HL-60 (cell line): Measurements from ENCODE around the gene NKD1.

ENCODE experiments used
- DNase-seq, 2 experiments: peaks; one replicate each; pipeline ENCODE4 v3.0.0-alpha.2; 2010 to 2020; ENCODE audit warnings: low read depth in 1 of 2, low spot score in 1 of 2
- H3K27ac ChIP-seq: fragments of 250-450 bp; sonication (Bioruptor Pico); replicated peaks from 2 replicates; pipeline ENCODE4 v1.5.1; 2020; ENCODE audit warnings: mild to moderate bottlenecking, moderate library complexity
- H3K27me3 ChIP-seq: fragments of 250-450 bp; sonication (Bioruptor Pico); 2 replicates; pipeline ENCODE4 v1.5.1; 2021; ENCODE audit warnings: mild to moderate bottlenecking, moderate library complexity; ENCODE audit not compliant: insufficient read depth, poor library complexity, severe bottlenecking
- H3K4me3 ChIP-seq: replicated peaks from 2 replicates; pipeline ENCODE4 v1.5.1; 2011; ENCODE audit warnings: mild to moderate bottlenecking, control low read depth, low read length; ENCODE audit not compliant: insufficient read depth
- GABPA ChIP-seq: IDR thresholded peaks from 2 replicates; pipeline ENCODE4 v1.6.1; 2012; ENCODE audit warnings: low read depth
- POLR2AphosphoS5 ChIP-seq: IDR thresholded peaks from 2 replicates; pipeline ENCODE4 v1.6.1; 2012; ENCODE audit warnings: low read depth
- SPI1 ChIP-seq: IDR thresholded peaks from 2 replicates; pipeline ENCODE4 v1.6.1; 2012; ENCODE audit warnings: low read depth, mild to moderate bottlenecking, borderline replicate concordance
- TF ChIP-seq, protein P1 (sequence below): IDR thresholded peaks from 2 replicates; pipeline ENCODE4 v1.6.1; 2012; ENCODE audit warnings: low read depth; ENCODE audit not compliant: insufficient replicate concordance
- TF ChIP-seq, protein P2 (sequence below): IDR thresholded peaks from one replicate; pipeline ENCODE4 v1.5.1; 2011; ENCODE audit warnings: low read length, control low read depth, inconsistent platforms; ENCODE audit not compliant: insufficient read depth

Gene NKD1

DNA sequence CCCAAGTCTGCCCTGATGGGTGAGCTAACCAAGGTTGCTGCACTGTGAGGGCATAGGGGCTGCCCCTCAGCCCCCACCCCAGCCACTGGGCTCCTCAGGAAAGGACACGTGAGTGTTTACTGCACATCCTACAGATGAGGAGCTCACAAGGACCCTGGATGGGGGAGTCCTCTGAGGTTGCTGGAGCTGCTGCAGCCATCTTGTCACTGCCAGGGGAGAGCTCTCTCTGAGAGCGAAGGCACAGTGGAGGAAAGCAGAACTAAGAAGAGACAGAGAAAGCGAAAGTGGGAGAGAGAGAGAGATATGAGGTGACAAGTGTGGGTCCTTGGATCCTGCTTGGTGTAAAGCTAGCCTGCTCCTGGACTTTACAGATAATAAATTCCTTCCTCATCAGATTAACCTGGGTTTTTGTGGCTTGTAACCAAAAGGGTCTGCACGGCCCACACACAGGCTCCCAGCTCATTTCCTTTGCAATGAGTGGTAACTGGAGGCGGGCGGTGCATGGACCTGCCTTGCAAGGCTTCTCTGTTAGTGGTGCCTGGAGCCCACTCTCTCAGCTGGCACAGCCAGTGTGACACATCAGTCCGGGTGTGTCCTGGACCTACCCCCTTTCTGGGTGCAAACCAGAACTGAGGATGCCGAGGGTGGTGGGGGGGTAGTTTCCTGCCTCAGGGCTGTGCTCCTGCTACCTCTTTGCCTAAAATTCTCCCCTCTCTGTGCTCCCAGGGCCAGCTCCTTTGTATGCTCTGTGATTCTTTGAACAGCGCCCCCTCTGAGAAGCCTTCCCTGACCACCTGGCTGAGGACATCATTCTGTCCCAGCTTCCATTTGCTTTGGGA is 118.7 kb downstream of the NKD1 start:
- Histone ChIP-seq H3K27me3 (no peaks in the 10 kb centered on the region), H3K4me3 (no peak overlapping the region), H3K27ac (no peak overlapping the region)
- TF ChIP-seq, protein P1, sequence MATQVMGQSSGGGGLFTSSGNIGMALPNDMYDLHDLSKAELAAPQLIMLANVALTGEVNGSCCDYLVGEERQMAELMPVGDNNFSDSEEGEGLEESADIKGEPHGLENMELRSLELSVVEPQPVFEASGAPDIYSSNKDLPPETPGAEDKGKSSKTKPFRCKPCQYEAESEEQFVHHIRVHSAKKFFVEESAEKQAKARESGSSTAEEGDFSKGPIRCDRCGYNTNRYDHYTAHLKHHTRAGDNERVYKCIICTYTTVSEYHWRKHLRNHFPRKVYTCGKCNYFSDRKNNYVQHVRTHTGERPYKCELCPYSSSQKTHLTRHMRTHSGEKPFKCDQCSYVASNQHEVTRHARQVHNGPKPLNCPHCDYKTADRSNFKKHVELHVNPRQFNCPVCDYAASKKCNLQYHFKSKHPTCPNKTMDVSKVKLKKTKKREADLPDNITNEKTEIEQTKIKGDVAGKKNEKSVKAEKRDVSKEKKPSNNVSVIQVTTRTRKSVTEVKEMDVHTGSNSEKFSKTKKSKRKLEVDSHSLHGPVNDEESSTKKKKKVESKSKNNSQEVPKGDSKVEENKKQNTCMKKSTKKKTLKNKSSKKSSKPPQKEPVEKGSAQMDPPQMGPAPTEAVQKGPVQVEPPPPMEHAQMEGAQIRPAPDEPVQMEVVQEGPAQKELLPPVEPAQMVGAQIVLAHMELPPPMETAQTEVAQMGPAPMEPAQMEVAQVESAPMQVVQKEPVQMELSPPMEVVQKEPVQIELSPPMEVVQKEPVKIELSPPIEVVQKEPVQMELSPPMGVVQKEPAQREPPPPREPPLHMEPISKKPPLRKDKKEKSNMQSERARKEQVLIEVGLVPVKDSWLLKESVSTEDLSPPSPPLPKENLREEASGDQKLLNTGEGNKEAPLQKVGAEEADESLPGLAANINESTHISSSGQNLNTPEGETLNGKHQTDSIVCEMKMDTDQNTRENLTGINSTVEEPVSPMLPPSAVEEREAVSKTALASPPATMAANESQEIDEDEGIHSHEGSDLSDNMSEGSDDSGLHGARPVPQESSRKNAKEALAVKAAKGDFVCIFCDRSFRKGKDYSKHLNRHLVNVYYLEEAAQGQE = no peak
- TF ChIP-seq POLR2AphosphoS5 = no peak
- no peak for TF ChIP-seq GABPA
- TF ChIP-seq, protein P2, sequence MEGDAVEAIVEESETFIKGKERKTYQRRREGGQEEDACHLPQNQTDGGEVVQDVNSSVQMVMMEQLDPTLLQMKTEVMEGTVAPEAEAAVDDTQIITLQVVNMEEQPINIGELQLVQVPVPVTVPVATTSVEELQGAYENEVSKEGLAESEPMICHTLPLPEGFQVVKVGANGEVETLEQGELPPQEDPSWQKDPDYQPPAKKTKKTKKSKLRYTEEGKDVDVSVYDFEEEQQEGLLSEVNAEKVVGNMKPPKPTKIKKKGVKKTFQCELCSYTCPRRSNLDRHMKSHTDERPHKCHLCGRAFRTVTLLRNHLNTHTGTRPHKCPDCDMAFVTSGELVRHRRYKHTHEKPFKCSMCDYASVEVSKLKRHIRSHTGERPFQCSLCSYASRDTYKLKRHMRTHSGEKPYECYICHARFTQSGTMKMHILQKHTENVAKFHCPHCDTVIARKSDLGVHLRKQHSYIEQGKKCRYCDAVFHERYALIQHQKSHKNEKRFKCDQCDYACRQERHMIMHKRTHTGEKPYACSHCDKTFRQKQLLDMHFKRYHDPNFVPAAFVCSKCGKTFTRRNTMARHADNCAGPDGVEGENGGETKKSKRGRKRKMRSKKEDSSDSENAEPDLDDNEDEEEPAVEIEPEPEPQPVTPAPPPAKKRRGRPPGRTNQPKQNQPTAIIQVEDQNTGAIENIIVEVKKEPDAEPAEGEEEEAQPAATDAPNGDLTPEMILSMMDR = no peak
- TF ChIP-seq SPI1 = no peak
- no peak for DNase-seq

DNA sequence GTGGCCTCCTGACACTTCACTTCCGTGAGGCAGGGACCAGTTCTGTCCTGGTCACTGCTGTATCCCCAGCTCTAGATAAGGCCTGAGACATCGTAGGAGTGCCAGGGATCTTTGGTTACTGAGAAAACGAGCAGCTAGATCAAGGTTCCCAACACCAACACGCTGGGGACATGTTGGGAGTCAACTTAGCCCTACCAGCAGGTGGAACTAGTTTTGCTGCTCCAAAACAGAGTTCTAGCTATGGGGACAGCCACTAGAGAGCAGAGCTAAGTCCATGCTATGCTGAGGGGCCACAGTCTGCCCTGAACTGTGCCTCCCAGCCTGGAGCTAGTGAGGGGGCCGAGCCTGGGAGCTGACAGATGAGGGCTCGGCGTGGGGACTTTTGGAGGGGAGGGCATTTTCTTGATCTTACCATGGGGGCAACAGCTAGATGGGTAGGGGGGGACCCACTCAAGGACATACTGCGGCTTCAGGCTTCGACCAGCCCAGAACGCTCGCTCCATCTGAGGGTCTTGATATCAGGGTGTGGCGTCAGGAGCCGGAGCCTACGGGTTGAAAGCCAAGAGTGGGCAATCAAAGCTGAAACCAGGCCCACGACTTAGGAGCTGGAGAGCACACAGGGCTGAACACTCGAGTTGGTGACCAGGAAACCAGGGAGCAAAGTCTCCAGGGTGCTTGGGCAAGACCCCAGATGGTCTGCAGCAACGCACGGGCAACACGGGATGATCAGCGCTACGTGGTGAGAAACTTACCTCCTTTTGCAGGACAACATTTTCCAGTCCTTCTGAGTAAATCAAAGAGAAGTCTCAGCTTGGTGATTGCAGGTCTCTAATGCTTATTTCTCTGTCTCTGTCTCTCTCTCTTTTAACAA is 119.5 kb downstream of the NKD1 start:
- H3K4me3 ChIP-seq = no peak overlapping the region
- no peak for TF ChIP-seq SPI1
- no peak for TF ChIP-seq GABPA
- TF ChIP-seq, protein P1 = no peak
- TF ChIP-seq POLR2AphosphoS5 = no peak
- TF ChIP-seq, protein P2 = no peak
- DNase-seq = no peak
- no peaks in the 10 kb centered on the region for H3K27me3 ChIP-seq
- no peak overlapping the region for H3K27ac ChIP-seq

DNA sequence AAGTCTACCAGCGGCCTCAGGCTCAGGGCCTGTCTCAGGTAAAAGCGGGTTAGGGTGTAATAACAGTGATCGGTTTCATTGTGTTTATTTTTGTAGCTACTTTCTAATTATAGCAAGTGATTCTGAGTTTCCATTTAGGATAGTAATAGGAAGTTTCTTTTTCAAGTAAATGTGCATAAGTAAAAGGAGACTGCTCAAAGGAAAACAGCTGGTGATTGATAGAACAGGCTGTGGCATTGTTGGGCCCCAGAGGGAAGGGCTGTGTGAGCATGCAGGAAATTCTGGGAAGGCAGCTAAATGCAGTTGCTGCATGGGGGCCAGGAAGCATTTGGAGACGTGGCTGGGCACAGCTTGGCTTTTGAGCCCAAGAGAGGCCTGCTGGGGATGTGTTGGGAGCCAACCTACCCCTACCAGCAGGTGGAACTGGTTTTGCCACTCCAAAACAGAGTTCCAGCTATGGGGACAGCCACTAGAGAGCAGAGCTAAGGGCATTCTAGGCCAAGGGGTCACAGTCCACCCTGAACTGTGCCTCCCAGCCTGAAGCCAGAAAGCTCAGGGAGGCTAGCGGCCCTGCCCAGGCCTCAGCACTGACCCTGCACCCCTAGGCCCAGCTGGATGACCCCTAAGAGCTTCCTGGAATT is 120.3 kb downstream of the NKD1 start:
- no peak for DNase-seq
- Histone ChIP-seq H3K4me3 (no peak overlapping the region), H3K27me3 (no peaks in the 10 kb centered on the region), H3K27ac (no peak overlapping the region)
- TF ChIP-seq, protein P1 = no peak
- no peak for TF ChIP-seq SPI1
- TF ChIP-seq GABPA = no peak
- no peak for TF ChIP-seq POLR2AphosphoS5
- TF ChIP-seq, protein P2 = no peak
